GM23248 (cell line): ENCODE measurements around the gene GOLGA6B. TPM values are rescaled to one million over a fixed set of nuclear protein-coding genes. Genes with fewer than 3 reads are reported as not detected.
A peak's percentile ranks its signal among the peaks of the same experiment; 100 is the strongest.

ENCODE experiments used
- DNase-seq: peaks from one replicate; pipeline ENCODE4 v3.0.0-alpha.2; 2015
- H2AFZ ChIP-seq: fragments of 200-600 bp; sonication (generic); 2 replicates; pipeline ENCODE4 v1.6.1; 2016; ENCODE audit warnings: antibody characterized with exemption
- H3F3A ChIP-seq: fragments of 200-600 bp; sonication (generic); 2 replicates; pipeline ENCODE4 v1.6.1; 2016; ENCODE audit warnings: mild to moderate bottlenecking, antibody characterized with exemption, mixed run types; ENCODE audit not compliant: insufficient read depth
- H3K27ac ChIP-seq: fragments of 200-600 bp; sonication (generic); 2 replicates; pipeline ENCODE4 v1.5.1; 2016; ENCODE audit warnings: mild to moderate bottlenecking
- H3K27me3 ChIP-seq: fragments of 200-600 bp; sonication (generic); replicated peaks from 2 replicates; pipeline ENCODE4 v1.6.1; 2016; ENCODE audit warnings: mild to moderate bottlenecking; ENCODE audit not compliant: insufficient read depth
- H3K36me3 ChIP-seq: fragments of 200-600 bp; sonication (generic); 2 replicates; pipeline ENCODE4 v1.6.1; 2016; ENCODE audit warnings: low read depth, mild to moderate bottlenecking
- H3K4me1 ChIP-seq: fragments of 200-600 bp; sonication (generic); 2 replicates; pipeline ENCODE4 v1.6.1; 2016; ENCODE audit warnings: mild to moderate bottlenecking; ENCODE audit not compliant: insufficient read depth
- H3K4me2 ChIP-seq: fragments of 200-600 bp; sonication (generic); one replicate; pipeline ENCODE4 v1.6.1; 2016; ENCODE audit warnings: mild to moderate bottlenecking; ENCODE audit not compliant: unreplicated experiment
- H3K4me3 ChIP-seq: fragments of 200-600 bp; sonication (generic); 2 replicates; pipeline ENCODE4 v1.5.1; 2016; ENCODE audit warnings: mild to moderate bottlenecking
- H3K79me2 ChIP-seq: fragments of 200-600 bp; sonication (generic); 2 replicates; pipeline ENCODE4 v1.6.1; 2016; ENCODE audit warnings: mild to moderate bottlenecking; ENCODE audit not compliant: insufficient read depth
- H3K9ac ChIP-seq: fragments of 200-600 bp; sonication (generic); 2 replicates; pipeline ENCODE4 v1.6.1; 2016; ENCODE audit warnings: mild to moderate bottlenecking
- H3K9me2 ChIP-seq: fragments of 200-600 bp; sonication (generic); 2 replicates; pipeline ENCODE4 v1.6.1; 2016; ENCODE audit warnings: mixed run types, mild to moderate bottlenecking, moderate library complexity; ENCODE audit not compliant: insufficient read depth
- H3K9me3 ChIP-seq: fragments of 200-600 bp; sonication (generic); one replicate; pipeline ENCODE4 v1.6.1; 2017; ENCODE audit warnings: low read depth
- H4K20me1 ChIP-seq: fragments of 200-600 bp; sonication (generic); 2 replicates; pipeline ENCODE4 v1.6.0; 2016; ENCODE audit not compliant: insufficient read depth
- EZH2 ChIP-seq: fragments of 200-600 bp; sonication (generic); IDR thresholded peaks from 2 replicates; pipeline ENCODE4 v1.6.1; 2018; ENCODE audit warnings: antibody characterized with exemption, mild to moderate bottlenecking; ENCODE audit not compliant: insufficient read depth, poor library complexity, severe bottlenecking
- EZH2phosphoT487 ChIP-seq: fragments of 200-600 bp; sonication (generic); IDR thresholded peaks from 2 replicates; pipeline ENCODE4 v1.6.1; 2018; ENCODE audit warnings: antibody characterized with exemption, moderate library complexity, mild to moderate bottlenecking, low read depth; ENCODE audit not compliant: insufficient read depth
- WGBS, 2 experiments: methylation state at CpG; one replicate each; pipeline ENCODE4 v1.1.6; 2015 to 2017; ENCODE audit warnings: low lambda C conversion rate in 2 of 2, low coverage in 1 of 2; ENCODE audit errors: missing lambda C conversion rate in 2 of 2; 5-methylcytosine and 5-hydroxymethylcytosine counted together
- in situ Hi-C: fragments of 300-500 bp; cut with MboI; formaldehyde crosslinking; loops from 2 replicates; pipeline ENCODE4 v1.15.0; 2020
- polyA plus RNA-seq: library from polyadenylated mRNA; unstranded; fragments of >200 nt; fragmentation: Nextera tagmentation; extraction: Ambion mirVana; gene quantifications from 2 replicates; pipeline ENCODE4 v1.2.1, GENCODE V29; 2016
- total RNA-seq: library from RNA; depleted of rRNA; stranded (reverse); fragments of >200 nt; shearing (Covaris generic); gene quantifications from 2 replicates; pipeline ENCODE4 v1.2.3, GENCODE V29; 2014

GOLGA6B gene
- total and polyA plus RNA-seq, 2 experiments from 2014 or later: not detected

DNA sequence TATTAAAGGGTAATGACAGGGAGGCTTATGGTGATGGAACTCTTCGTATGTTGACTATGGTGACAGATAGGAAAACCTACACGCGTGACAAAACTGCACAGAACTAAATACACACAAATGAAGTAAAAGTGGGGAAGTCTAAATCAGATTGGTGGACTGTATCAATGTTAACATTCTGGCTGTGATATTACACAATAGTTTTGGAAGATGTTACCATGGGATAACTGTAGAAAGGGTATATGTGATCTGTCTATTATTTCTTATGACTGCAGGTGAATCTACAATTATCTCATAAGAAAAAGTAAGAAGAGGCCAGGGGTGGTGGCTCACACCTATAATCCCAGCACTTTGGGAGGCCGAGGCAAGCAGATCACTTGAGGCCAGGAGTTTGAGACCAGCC, 22.3 kb downstream of the GOLGA6B start:
- TF ChIP-seq EZH2phosphoT487 (no peak), EZH2 (no peak)
- Histone ChIP-seq H3K9ac (no peak overlapping the region), H3K27ac (no peak overlapping the region), H2AFZ (no peak overlapping the region), H3K9me2 (no peaks in the 10 kb centered on the region), H4K20me1 (no peaks in the 10 kb centered on the region), H3K4me2 (no peak overlapping the region), H3K9me3 (no peaks in the 10 kb centered on the region), H3F3A (no peaks in the 10 kb centered on the region), H3K79me2 (no peaks in the 10 kb centered on the region), H3K36me3 (no peaks in the 10 kb centered on the region), H3K4me1 (no peaks in the 10 kb centered on the region), H3K27me3 (peaks cover 38% of the 10 kb centered on the region), H3K4me3 (no peak overlapping the region)
- in situ Hi-C loops: loop anchor here (10.0 kb wide), 2 partner anchors 52 to 82 kb away; no protein-coding TSS in a partner anchor
- no peak for DNase-seq
- WGBS, 2 experiments: 76% methylated on average over 4 of the region's 4 CpGs

DNA sequence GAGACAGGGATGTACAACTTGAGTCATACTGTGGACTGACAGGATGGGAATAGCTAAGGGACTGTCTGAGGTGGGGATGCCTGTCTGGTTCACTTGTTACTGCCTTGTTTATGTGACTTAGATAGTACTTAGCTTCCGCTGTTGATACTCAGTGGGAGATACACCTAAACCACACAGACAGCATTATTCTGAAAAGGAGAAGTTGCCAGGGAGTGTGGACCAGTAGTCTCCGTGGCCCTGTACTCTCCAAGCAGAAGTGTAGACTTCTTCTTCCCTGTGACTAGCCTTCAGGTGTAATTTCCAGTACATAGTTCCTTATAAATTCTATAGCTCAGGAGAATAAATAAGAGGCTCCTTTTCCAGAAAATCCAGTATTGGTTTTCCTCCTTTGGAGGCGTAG, 26.4 kb downstream of the GOLGA6B start:
- 36 to 45% methylated on average over 3 of the region's 3 CpGs for WGBS, 2 experiments

DNA sequence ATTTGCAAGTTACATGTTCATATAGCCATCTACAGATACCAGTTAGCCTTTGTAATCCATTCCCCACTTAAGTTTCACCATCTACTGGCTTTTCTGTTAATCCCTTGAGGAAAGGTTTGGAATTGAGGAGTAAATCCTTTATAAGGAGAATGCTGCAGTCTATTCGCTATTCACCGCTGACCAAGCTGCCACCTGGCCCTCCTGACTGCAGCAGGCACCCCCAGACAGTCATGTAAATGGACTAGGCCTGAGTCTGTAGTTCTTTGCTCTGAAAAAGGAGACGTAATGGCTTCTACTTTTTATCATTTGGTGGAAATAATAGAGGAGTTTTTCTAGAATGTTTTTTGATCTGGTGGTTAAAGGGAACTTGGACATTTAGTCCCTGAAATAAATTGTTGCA, 28.3 kb downstream of the GOLGA6B start:
- Histone ChIP-seq H2AFZ (no peak overlapping the region), H3F3A (peaks cover 18% of the 10 kb centered on the region), H3K79me2 (peaks cover 7% of the 10 kb centered on the region; the same call in 1 of the 2 replicates), H3K9ac (no peak overlapping the region), H3K36me3 (no peaks in the 10 kb centered on the region), H3K4me1 (peaks cover 6% of the 10 kb centered on the region), H3K27ac (no peak overlapping the region), H4K20me1 (no peaks in the 10 kb centered on the region), H3K9me2 (no peaks in the 10 kb centered on the region), H3K4me2 (no peak overlapping the region), H3K27me3 (peaks cover 20% of the 10 kb centered on the region), H3K4me3 (no peak overlapping the region), H3K9me3 (no peaks in the 10 kb centered on the region)
- WGBS, 2 experiments: 84 to 86% methylated on average over 3 of the region's 3 CpGs
- in situ Hi-C loops: no loop called here
- DNase-seq: no peak
- TF ChIP-seq EZH2phosphoT487 (no peak), EZH2 (no peak)

More for the DNA sequence above, 26.4 kb downstream of the GOLGA6B start:
- H3K9me2 ChIP-seq: no peaks in the 10 kb centered on the region
- peaks cover 21% of the 10 kb centered on the region for H3K27me3 ChIP-seq
- no peaks in the 10 kb centered on the region for H3K79me2 ChIP-seq
- peaks cover 11% of the 10 kb centered on the region; the same call in 1 of the 2 replicates for H3F3A ChIP-seq
- H3K4me2 ChIP-seq: no peak overlapping the region
- DNase-seq: no peak
- no peaks in the 10 kb centered on the region for H4K20me1 ChIP-seq
- no peak for TF ChIP-seq EZH2
- no peak for TF ChIP-seq EZH2phosphoT487
- H3K27ac ChIP-seq: no peak overlapping the region
- H3K36me3 ChIP-seq: no peaks in the 10 kb centered on the region
- peaks cover 6% of the 10 kb centered on the region for H3K4me1 ChIP-seq
- in situ Hi-C loops: no loop called here
- no peak overlapping the region for H2AFZ ChIP-seq
- H3K9ac ChIP-seq: no peak overlapping the region
- H3K9me3 ChIP-seq: no peaks in the 10 kb centered on the region
- H3K4me3 ChIP-seq: no peak overlapping the region

DNA sequence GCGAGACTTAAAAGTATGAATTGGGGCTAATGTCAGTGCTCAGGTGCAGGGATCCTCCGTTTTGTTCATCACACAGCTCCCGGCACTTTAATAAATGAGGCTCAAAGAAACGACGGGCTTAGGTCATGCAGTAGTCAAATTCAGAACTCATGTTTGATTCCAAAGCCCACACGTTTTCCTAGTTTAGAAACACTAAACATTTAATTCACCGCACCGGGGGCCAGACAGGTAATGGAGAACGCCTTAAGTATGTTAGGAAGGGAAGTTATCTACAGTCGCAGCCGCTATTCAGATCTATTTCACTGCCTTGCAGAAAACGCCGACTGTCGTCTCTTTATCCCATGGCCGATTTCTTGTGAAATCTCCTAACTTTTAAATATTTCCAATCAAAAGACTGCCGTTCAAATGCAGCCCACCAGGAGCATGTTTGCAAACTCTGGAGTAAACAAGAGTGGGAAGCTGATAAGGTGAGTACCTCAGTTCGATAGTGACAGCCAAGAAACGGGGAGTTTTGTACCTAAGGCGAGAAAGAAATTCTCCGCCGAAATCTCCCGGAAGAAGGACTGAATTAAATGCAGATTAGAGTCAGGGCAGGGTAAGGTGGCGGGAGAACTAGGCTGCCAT, 30.9 kb downstream of the GOLGA6B start:
- Histone ChIP-seq H3K9ac (peak overlapping the region; percentile 87), H2AFZ (peak overlapping the region; percentile 99), H3K4me1 (peaks cover 6% of the 10 kb centered on the region), H3K9me3 (no peaks in the 10 kb centered on the region), H4K20me1 (no peaks in the 10 kb centered on the region), H3K4me3 (peak overlapping the region; percentile 95), H3K36me3 (no peaks in the 10 kb centered on the region), H3K79me2 (peaks cover 26% of the 10 kb centered on the region), H3K4me2 (peak overlapping the region; percentile 99), H3K27me3 (peaks cover under 1% of the 10 kb centered on the region), H3F3A (peaks cover 18% of the 10 kb centered on the region), H3K9me2 (no peaks in the 10 kb centered on the region), H3K27ac (peak overlapping the region; percentile 87)
- no peak for DNase-seq
- in situ Hi-C loops: no loop called here
- 30 to 31% methylated on average over 23 of the region's 23 CpGs for WGBS, 2 experiments
- TF ChIP-seq EZH2: no peak
- TF ChIP-seq EZH2phosphoT487: no peak
